Measurements from ENCODE around the gene RMRP.

The RMRP gene

DNA sequence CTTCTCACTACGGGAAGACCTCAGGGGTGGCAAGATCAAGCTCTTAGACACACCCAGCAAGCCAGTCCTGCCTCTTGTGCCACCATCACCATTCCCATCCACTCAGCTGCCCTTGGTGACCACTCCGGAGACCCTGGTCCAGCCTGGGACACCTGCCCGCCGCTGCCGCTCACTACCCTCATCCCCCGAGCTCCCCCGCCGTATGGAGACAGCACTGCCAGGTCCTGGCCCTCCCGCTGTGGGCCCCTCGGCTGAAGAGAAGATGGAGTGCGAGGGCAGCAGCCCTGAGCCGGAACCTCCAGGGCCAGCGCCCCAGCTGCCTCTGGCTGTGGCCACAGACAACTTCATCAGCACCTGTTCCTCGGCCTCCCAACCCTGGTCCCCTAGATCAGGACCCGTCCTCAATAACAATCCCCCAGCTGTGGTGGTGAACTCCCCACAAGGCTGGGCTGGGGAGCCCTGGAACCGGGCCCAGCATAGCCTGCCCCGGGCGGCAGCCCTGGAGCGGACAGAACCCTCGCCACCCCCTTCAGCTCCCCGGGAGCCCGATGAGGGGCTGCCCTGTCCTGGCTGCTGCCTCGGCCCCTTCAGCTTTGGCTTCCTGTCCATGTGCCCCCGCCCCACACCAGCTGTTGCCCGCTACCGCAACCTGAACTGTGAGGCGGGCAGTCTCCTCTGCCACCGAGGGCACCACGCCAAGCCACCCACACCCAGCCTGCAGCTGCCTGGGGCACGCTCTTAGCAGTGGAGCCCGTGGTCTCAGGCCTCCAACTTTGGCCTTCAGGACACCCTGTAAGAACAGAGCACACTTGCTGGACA, 48.6 kb downstream of the RMRP start:
- DNase-seq, result peak; percentile 82

DNA sequence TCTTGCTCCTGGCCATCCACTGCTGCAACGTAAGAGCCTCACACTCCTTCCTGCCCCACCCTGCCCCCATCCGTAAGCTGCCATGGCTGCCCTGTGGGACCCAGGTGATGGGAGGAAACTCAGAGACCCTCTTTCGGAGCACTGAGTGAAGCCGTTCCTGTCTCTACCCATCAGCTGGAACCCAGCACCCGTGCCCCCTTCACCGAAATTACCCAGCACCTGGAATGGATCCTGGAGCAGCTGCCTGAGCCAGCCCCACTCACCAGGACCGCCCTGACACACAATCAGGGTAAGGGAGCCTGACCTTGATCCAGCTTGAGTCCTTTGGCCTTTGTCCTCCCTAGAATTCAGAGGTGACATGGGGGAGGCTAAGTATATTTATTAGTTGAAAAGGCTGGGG, 49.6 kb downstream of the RMRP start:
- DNase-seq, result no peak

All from femur (tissue), 1 donor.